Activated CD8-positive, alpha-beta memory T cell treated with anti-CD3 and anti-CD28 coated beads for 1 hour (primary cell): ENCODE measurements around the gene LIN9.
"Not testable (repeated sequence)": the region's sequence is repeated elsewhere in the genome, so short reads cannot be mapped to it uniquely, and the experiment has no call there.

Source experiments
- DNase-seq, 2 donors: peaks; one replicate each; pipeline ENCODE4 v3.0.0-alpha.2; 2020; ENCODE audit warnings: low read depth in 1 of 2; ENCODE audit errors: extremely low read depth in 1 of 2

LIN9 gene

DNA sequence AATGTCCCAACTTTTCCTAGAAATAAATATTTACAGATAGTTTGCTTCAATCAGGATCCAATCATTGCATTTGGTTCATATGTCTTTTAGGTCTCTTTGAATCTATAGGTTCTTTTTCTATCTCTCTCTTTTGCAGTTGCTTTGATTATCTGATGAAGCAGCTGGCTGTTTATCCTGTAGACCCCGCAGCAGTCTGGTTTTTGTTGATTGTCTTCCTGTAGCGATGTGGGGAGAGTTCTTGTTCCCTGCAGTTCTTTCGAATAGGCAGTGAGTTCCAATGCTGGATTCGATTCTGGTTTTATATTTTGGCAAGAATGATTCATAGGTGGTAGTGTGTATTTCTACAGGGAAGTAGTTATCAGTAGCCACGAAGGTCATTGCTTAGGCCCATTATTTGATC lies 92.9 kb downstream of the LIN9 start:
- DNase-seq, result no peak

DNA sequence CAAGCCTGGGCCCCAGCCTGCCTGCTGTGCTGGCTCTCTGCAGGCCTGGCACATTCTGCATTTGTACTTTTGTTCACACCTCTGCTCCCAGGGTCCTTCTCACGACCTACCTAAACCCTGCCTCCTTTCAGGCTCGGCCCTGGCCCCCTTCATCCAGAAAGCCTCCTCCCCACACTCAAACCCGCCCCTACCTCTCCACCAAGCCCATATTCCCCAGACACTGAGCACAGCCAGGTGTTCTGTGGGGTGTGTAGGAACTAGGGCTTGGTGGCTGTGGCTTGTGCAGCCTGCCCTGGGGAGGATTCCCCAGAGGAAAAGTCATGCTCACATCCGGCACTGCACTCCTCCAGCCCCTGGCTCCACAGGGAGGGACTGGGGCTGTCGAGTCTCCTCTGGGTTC lies 93.7 kb downstream of the LIN9 start:
- DNase-seq, result no peak

DNA sequence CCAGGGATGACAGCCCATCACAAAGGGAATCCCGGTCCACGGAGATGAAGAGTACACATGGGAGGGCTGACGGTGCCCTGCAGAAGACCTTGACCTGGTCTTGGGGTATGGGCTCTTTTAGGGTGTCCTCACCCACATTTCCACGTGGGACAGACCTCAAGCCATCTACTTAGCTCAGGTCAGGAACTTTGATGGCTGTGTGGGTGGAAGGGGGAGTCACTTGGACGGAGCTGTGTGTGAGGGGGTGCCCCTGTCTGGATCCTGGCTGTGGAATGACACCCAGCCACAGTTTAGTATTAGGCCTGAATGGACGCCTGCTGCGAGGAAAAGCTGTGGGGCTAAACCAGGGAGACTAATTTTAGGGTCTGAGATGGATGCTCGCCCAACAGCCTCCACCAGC lies 96.4 kb downstream of the LIN9 start:
- no peak for DNase-seq

DNA sequence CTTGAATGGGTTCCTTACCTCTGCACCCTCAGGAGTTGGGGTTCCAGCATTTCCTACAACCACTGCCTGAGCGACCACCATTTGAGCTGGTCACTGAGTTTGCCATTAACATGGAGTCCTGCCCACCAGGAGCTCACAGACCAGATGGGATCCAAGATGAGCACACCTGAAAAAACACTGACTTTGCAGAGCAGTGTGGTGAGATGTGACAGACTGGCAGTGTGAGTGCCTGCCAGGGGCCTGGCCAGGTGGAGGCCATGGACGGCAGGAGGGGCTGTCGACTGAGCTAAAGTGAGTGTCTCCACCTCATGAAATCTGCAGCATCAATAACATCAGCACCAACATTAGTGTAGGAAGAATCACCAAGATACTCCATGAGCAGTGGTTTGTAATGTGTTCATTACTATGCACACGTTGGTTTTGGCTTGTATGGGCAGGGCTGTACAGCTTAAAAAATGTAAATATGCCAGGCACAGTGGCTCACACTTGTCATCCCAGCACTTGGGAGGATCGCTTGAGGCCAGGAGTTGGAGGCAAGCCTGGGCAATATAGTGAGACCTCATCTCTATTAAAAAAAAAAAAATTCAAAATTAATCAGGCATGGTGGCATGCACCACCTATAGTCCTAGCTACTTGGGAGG lies 97.7 kb downstream of the LIN9 start:
- DNase-seq, result no peak

DNA sequence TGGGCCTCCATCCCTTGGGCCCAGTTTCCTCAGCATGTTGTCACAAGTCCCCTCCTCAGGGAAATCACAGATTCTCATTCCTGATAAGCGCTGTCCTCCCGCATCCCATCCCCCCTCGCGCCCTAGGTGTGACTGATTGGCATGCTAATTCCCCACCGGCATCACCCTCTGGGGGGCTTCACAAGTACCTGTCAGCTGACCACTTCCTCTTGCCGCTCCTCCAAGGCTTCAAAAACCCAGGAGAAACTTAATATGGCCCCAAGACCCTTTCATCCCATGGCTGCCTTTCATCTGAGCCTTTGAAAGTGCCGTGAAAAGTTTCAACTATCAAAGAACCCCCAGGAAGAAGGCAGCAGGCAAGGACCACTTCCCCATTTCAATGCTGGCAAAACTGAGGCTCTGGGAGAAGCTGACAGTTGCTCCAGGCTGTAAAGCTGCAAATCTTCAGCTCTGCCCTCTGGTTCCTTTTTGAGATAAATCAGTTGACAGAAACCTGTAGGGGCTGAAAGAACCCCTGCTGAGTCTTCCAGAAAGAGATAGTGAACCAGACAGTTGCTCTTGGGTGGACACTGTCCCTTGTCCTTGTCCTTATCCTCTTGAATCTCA lies 98.3 kb downstream of the LIN9 start:
- DNase-seq, result no peak

DNA sequence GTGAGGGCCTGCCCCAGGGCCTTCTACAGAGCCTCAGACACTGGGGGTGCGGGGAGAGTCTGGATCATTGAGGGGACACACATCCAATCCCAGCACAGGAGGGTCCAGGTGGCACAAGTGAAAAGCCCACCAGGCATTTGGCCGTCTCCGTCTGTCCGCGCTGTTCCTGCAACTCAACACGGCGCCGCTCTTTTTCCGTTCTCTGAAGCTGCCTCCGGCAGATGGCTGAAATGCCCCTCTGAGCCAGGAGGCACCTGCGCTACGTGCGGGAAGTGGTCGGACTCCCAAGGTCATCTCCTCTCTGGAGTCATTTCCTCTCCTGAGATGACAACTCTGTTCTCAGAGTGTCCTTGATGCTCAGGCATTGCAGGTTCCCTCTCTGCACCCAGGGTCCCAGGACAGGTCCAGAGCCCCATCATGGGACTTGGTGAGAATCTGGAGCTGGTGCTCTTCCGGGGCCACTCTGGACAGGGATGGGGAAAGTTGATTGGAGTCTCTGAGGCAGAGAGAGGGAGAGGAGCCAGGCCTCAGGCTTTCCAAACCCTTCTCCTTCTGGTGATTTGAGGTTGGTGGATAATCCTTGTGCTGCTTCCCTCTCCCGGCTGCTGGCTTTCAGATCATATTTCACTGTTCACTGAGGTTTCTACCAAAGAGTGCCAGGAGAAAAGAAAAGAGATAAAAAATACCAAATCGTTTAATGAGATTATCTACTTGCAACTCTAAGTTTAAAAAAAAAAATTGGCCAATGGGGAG lies 99.5 kb downstream of the LIN9 start:
- DNase-seq, result no peak

DNA sequence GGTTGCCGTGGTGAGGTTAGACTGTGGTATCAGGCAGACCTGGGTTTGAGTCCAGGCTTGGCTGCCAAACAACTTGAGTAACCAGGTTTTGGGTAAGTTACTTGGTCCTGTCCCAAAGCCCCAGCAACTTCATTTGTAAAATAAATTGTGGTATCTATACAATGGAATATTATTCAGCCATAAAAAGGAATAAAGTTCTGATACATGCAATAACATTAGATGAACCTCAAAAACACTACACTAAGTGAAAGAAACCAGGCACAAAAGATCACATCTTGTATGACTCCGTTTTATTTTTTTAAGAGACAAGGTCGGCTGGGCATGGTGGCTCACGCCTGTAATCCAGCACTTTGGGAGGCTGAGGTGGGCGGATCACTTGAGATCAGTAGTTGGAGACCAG lies 101.9 kb downstream of the LIN9 start:
- DNase-seq, result no peak

DNA sequence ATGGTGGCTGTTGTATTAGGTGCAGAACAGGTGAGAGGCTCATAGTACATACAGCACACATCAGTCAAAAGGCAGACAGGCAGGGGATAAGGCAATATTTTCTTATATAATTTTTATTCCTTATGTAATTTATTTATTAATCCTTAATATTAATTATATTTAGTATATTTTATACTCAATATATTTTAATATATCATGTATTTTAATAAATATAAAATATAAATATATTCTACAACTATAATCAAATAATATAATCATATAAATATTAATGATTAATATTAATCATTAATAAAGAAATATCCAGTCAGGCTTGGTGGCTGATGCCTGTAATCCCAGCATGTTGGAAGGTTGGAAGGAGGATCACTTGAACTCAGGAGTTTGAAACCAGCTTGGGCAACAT lies 104.8 kb downstream of the LIN9 start:
- no peak for DNase-seq

DNA sequence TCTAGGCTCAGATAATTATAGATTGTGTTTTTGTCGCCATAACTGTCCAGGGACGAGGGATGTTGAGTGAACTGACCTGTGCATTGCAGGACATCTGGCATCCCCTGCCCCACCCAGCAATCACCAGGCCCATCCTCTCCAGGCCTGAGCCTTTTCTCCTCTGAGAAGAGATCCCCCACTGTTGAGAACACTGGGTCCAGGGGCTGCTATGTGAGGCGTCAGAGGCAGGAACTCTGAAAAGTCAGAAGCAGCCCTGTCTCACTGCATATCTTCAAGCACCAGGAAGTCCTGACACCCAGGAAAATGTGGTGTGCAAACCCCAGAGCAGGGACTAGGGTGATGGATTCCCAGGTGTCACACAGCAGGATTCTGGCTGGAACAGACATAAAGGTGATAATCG lies 105.3 kb downstream of the LIN9 start:
- DNase-seq, result no peak

DNA sequence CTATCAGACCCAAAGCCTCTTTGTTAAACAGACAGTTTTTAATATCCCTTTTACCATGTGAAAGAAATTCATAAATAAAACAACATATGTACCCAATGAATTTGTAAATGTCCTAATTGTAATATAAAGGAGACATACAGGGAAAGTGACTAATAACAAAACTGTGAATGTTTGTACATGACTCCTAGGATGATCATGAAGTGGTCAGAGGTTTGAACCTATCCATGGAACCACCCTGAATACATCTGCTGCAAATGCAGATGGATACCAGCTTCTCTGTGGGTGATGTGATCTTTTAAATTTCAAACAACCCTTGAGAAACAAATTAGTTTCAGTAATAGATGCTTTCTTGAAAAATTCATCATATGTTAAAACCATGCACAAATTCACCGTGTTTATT lies 105.7 kb downstream of the LIN9 start:
- no peak for DNase-seq

DNA sequence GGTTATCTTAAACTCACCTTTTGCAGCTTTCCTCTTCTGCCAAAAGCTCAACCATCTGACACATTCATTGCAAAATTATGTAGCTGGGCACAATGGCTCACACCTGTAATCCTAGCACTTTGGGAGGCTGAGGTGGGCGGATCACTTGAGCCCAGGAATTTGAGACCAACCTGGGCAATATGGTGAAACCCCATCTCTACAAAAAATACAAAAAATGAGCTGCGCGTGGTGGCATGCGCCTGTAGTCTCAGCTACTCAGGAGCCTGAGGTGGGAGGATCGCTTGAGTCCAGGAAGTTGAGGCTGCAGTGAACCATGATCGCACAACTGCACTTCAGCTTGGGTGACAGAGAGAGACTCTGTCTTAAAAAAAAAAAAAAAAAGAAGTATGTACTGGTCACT lies 106.3 kb downstream of the LIN9 start:
- DNase-seq, result not testable (repeated sequence)

DNA sequence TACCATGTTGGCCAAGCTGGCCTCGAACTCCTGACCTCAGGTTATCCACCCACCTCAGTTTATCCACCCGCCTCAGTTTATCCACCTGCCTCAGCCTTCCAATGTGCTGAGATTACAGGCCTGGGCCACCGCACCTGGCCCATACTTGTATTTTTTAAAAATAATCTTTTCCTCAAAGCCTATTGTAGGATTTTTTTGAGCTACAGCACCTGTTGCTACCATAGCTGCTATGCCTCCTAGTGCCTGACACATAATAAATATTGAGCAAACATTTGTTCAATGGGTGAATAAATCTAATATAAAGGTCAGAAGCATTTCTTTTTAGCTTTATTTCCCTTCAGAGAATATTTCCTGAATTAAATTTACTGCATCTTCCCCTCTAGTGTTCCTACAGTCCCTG lies 106.7 kb downstream of the LIN9 start:
- DNase-seq, result no peak

DNA sequence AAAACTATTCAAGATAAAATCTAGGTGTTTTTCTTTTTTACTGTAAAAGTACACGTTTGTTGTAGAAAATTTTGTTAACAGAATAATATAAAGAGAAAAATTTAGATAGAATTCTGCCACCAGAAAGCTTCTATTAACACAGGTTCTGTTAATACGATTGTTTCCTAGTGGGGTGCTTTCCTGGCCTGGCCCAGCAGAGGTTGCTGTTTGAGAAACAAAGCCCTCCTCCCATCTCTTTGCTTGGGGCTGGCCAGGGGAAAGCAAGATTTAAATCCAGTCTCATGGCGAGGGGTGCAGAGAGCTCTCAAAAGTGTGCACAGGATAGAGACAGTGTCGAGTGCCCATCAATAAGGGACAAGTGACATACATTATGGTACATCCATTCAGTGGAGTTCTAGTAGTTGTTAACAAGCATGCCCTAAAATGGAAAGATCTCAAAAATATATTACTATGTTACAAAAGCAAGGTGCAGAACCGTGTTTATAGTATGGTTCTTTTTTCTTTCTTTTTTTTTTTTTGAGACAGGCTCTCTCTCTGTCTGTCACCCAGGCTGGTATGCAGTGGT lies 107.9 kb downstream of the LIN9 start:
- no peak for DNase-seq

DNA sequence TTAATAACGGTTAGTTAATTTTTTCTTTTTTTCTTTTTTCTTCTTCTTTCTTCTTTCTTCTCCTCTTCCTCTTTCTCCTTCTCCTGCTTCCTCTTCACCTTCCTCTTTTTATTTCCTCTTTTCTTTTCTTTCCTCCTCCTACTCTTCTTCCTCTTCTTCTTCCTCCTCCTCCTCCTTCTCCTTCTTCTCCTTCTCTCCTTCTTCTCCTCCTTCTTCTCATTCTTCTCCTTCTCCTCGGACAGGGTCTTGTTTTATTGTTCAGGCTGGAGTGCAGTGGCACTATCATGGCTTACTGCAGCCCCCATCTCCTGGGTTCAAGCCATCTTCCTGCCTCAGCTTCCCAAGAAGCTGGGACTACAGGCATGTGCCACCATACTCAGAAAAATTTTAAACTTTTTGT lies 109.0 kb downstream of the LIN9 start:
- DNase-seq, result no peak

DNA sequence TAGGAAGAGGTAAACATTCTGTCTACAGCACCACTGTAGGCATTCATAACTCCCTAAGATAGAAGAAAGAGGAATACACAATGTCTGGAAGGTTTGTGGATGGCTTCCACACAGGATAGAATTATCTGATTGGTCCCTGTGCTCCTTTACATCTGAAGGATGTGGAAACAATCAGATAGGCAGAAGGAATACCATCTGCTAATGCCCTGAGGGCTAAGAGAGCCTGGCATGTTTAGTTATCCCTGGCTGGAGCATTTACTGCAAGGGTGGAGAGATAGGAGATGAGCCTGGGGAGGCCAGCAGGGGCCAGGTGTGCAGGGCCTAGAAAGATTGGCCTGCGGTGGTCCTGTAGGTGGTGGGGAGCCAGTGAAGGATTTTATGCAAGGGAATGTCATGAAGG lies 113.8 kb downstream of the LIN9 start:
- DNase-seq, result no peak

DNA sequence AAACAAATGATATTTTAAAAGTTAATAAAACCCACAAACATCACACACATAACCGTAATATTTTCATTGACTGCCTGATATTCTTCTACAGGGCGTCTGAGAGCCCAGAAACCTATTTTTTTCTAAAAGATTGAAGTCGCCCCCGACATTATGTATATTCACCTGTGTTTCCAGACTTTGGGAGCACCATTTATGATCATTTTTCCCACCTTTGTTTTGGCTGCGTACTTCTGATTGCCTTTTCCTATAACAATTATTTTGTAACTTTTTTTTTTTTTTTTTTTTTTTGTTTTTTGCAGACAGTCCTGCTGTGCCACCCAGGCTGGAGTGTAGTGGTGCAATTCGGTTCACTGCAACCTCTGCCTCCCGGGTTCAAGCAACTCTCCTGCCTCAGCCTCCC lies 121.6 kb downstream of the LIN9 start:
- DNase-seq, result no peak

DNA sequence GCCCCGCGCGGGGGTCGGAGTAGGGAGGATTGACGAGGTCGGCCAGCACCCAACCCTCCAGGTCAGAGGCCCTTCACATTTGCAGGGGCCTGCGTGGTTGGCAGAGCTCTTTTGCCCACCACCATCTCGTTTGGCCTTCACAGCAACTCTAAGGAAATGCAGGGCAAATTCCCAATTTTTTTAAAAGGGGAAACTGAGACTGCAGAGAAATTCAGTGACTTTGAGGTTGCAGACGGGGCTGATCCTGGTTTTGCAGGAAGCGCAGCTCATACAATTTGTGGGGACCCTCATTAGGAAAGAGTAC lies 122.0 kb downstream of the LIN9 start:
- DNase-seq, result no peak

DNA sequence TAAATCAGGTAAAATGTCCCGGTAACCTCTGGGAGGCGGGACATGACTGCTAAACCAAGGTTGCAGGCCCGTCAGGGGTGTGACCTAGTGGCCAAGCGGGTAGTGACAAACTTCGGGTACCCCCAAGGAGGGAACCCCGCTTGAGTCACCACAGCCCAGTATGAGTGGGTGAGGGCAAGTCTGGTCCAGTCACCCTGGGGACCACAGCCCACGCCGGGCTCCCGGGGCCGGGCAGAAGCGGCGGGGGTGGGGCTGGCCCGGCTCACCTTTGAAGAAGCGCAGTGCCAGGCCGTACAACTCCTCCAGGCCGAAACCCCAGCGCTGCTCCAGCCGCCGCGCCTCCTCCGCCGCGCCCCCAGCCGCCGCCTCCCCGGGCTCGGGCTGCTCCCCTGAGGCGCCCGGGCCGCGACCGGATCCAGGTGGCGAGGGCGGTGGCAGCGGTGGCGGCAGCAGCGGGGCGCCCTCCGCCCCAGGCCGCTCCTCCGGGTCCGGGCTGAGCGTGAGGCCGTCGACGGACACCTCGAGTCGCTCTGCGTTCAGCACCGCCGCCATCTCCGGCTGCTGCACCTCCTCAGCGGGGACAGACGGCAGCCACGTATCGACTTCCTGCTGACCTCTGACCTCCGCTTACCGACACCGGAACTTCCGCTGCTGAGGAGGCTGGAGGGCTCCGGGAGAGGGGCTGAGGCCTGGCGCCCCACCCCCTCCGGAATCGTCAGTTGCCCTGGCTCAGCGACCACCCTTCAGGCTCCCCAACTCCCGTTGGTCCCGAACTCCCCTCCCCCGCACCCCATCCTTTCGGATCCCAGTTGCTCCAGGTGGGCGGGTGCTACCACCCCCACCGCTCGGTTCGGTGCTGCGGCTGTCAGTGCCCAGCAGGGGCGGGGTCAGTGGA lies 122.6 kb downstream of the LIN9 start, which contains the start of gene ACBD3:
TSS of gene ACBD3 (minus strand) at position 618 of the 895 bp plus-strand sequence. CDS start at position 552, 66 bp downstream.
- peak; percentile 62 to 68 for DNase-seq

DNA sequence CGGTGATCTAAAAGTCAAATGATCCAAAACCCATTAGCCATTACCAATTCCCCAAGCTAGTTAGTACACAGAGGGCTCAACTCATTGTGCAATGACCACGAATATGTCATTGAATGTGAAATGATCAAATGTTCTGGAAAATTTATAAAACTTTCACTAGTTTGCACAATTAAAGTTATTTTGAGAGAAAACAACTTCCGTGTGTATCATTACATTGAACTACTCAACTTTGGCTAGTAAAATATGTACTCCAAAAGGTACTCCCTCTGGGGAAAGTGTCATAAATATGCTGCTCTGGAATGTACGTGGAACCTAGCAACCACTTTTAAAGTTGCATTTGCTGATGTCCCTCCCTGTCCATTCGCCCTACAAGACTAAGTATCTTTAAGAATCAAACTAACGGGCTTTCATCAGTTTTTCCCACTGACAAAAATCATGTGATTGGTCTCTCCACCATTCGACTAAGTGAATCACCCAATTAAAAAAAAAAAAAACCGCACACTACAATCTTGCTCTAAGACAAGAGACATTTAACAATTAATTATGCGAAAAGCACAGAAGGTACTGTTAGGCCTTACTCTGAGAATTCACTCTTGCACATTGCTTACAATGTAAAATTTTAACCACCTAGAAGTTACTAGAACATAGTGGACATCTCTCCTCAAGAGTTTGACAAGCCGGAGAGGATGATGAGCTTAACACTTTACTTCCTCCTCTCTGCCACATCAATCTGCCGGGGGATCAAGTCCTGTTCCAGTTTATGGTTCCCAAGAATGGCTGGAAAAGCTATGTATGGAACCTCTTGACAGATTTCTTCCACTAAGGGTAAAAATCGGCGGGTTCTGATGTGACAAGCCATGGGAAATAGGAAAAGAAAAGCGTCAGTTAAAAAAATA lies 123.6 kb downstream of the LIN9 start:
- DNase-seq, result no peak
